B cell (primary cell): Measurements from ENCODE around the gene ARHGAP19. TPM values are rescaled to one million over a fixed set of nuclear protein-coding genes. Genes with fewer than 3 reads are reported as not detected.
A peak's percentile ranks its signal among the peaks of the same experiment; 100 is the strongest.

Source experiments
- ATAC-seq: fragments of 200-7000 bp; cut with Tn5 transposase; one replicate; pipeline ENCODE4 v1.10.0; 2021; ENCODE audit warnings: low read depth, mild to moderate bottlenecking, moderate number of reproducible peaks, moderate library complexity
- CTCF ChIA-PET: fragments of 350-600 bp; sonication (Branson Sonifier 250); formaldehyde crosslinking; loops from one replicate; lab custom pipeline; 2021; ENCODE audit warnings: antibody characterized with exemption, inconsistent platforms; lab: Charles Lee
- POLR2A ChIA-PET: fragments of 350-600 bp; sonication (Branson Sonifier 250); formaldehyde crosslinking; loops from one replicate; lab custom pipeline; 2021; ENCODE audit warnings: antibody characterized with exemption; lab: Charles Lee
- DNase-seq: peaks from one replicate; pipeline ENCODE4 v3.0.0; 2013
- H2AFZ ChIP-seq: 2 replicates; pipeline ENCODE4 v1.6.1; 2012; ENCODE audit warnings: mild to moderate bottlenecking, low read depth, low read length; ENCODE audit not compliant: insufficient read depth, poor library complexity, severe bottlenecking
- H3K27ac ChIP-seq, 2 donors: 1 replicate in 1 of 2; 2 replicates in 1 of 2; pipeline ENCODE4 v1.5.1; 2012 to 2013; ENCODE audit warnings: low read length in 2 of 2, mild to moderate bottlenecking in 2 of 2, moderate library complexity in 1 of 2
- H3K27me3 ChIP-seq, 4 experiments: fragments of 200-600 bp in 1 of 4; sonication (generic) in 1 of 4; replicated peaks in 1 of 4; 1 replicate in 2 of 4; 2 replicates in 2 of 4; pipeline versions ENCODE4 v1.6.1 to v1.7.0; 2013 to 2016; ENCODE audit warnings: low read length in 3 of 4, mild to moderate bottlenecking in 2 of 4, mixed read lengths in 1 of 4, moderate library complexity in 1 of 4; ENCODE audit not compliant: insufficient read depth in 4 of 4, control insufficient read depth in 3 of 4; ENCODE audit errors: control extremely low read depth in 1 of 4
- H3K36me3 ChIP-seq, 2 experiments: replicated peaks in 1 of 2; 1 replicate in 1 of 2; 2 replicates in 1 of 2; pipeline versions ENCODE4 v1.6.1 to v1.7.1; 2013; ENCODE audit warnings: low read length in 1 of 2; ENCODE audit not compliant: insufficient read depth in 2 of 2, control insufficient read depth in 1 of 2; ENCODE audit errors: control extremely low read depth in 1 of 2, extremely low read depth in 1 of 2
- H3K4me1 ChIP-seq, 2 donors: fragments of 200-600 bp in 1 of 2; sonication (generic) in 1 of 2; 1 replicate in 1 of 2; 2 replicates in 1 of 2; pipeline versions ENCODE4 v1.5.1 to v1.6.1; 2013 to 2017; ENCODE audit warnings: low read length in 2 of 2; ENCODE audit not compliant: control insufficient read depth in 2 of 2, insufficient read depth in 2 of 2
- H3K4me2 ChIP-seq: replicated peaks from 2 replicates; pipeline ENCODE3; 2012; ENCODE audit warnings: mild to moderate bottlenecking, low read depth, low read length; ENCODE audit not compliant: poor library complexity, severe bottlenecking
- H3K4me3 ChIP-seq, 5 experiments: fragments of 200-600 bp in 1 of 5; sonication (generic) in 1 of 5; 1 replicate in 3 of 5; 2 replicates in 2 of 5; pipeline versions ENCODE4 v1.5.1 to v1.7.0; 2011 to 2016; ENCODE audit warnings: low read length in 4 of 5, mild to moderate bottlenecking in 4 of 5, low read depth in 2 of 5, control low read depth in 1 of 5, moderate library complexity in 1 of 5; ENCODE audit not compliant: insufficient read depth in 1 of 5; ENCODE audit errors: control extremely low read depth in 1 of 5, extremely low read depth in 1 of 5
- H3K79me2 ChIP-seq: fragments of 200-600 bp; sonication (generic); one replicate; pipeline ENCODE4 v1.6.0; 2016; ENCODE audit warnings: low read length; ENCODE audit not compliant: control insufficient read depth, insufficient read depth
- H3K9ac ChIP-seq: fragments of 200-600 bp; sonication (generic); 2 replicates; pipeline ENCODE4 v1.6.1; 2017; ENCODE audit warnings: mild to moderate bottlenecking, low read length, moderate library complexity
- H3K9me3 ChIP-seq, 3 donors: one replicate each; pipeline versions ENCODE4 v1.6.1 to v1.7.1; 2013; ENCODE audit warnings: low read length in 2 of 3; ENCODE audit not compliant: control insufficient read depth in 2 of 3, insufficient read depth in 1 of 3; ENCODE audit errors: control extremely low read depth in 1 of 3
- H4K20me1 ChIP-seq: 2 replicates; pipeline ENCODE4 v1.6.0; 2012; ENCODE audit warnings: mild to moderate bottlenecking, low read length; ENCODE audit not compliant: insufficient read depth, control insufficient read depth, poor library complexity, severe bottlenecking
- H3K27ac Mint-ChIP-seq: one replicate; pipeline ENCODE4 v1.8.0; 2021; ENCODE audit warnings: mixed read lengths
- H3K27me3 Mint-ChIP-seq: one replicate; pipeline ENCODE4 v1.8.0; 2021; ENCODE audit warnings: mixed read lengths
- H3K4me1 Mint-ChIP-seq: one replicate; pipeline ENCODE4 v1.8.0; 2021; ENCODE audit warnings: mixed read lengths
- H3K4me3 Mint-ChIP-seq: one replicate; pipeline ENCODE4 v1.8.0; 2021; ENCODE audit warnings: mixed read lengths
- H3K9me3 Mint-ChIP-seq: one replicate; pipeline ENCODE4 v1.8.0; 2022; ENCODE audit warnings: mixed read lengths; ENCODE audit not compliant: insufficient read depth
- CTCF ChIP-seq: fragments of 200-600 bp; IDR thresholded peaks from one replicate; pipeline ENCODE4 v1.8.0; 2022; ENCODE audit warnings: antibody characterized with exemption, mild to moderate bottlenecking
- EZH2 ChIP-seq: IDR thresholded peaks from 2 replicates; pipeline ENCODE4 v1.6.1; 2012; ENCODE audit warnings: borderline replicate concordance, low read depth, mild to moderate bottlenecking, moderate library complexity, low read length; ENCODE audit not compliant: insufficient read depth, poor library complexity, severe bottlenecking
- WGBS: methylation state at CpG from one replicate; pipeline ENCODE4 v1.1.5; 2013; ENCODE audit warnings: missing lambda C conversion rate; ENCODE audit not compliant: insufficient coverage; 5-methylcytosine and 5-hydroxymethylcytosine counted together
- intact Hi-C: fragments of 100-400 bp; cut with micrococcal nuclease; formaldehyde crosslinking; loops from one replicate; pipeline ENCODE4 v1.10.0; 2022
- polyA plus RNA-seq: library from polyadenylated mRNA; depleted of rRNA; stranded (reverse); fragments of >200 nt; gene quantifications from 2 replicates; pipeline ENCODE4 v1.2.3, GENCODE V29; 2012
- total RNA-seq, 2 donors: library from RNA; stranded (reverse); fragments of 120-200 nt in 1 of 2; gene quantifications; 1 replicate in 1 of 2; 2 replicates in 1 of 2; pipeline versions ENCODE4 v1.2.3 to v1.2.4, GENCODE V29; 2013 to 2022

Gene ARHGAP19
- total and polyA plus RNA-seq, 2 donors (not counting 1 experiment from before 2014, with no cell fraction given) = 6.4 to 22.5 TPM

- Histone ChIP-seq H3K4me3 (no peak overlapping the region), H3K36me3 (peaks cover 2 to 25% of the 10 kb centered on the region in 2 experiments), H4K20me1 (no peaks in the 10 kb centered on the region), H3K4me2 (no peak overlapping the region), H2AFZ (no peak overlapping the region), H3K79me2 (no peaks in the 10 kb centered on the region), H3K27ac (no peak overlapping the region), H3K9ac (no peak overlapping the region), H3K9me3 (no peaks in the 10 kb centered on the region), H3K4me1 (peaks cover 0 to 3% of the 10 kb centered on the region in 2 donors), H3K27me3 (no peaks in the 10 kb centered on the region)
- H3K9me3 Mint-ChIP-seq = no peaks in the 10 kb centered on the region
- ATAC-seq (no peak), DNase-seq (no peak)
- TF ChIP-seq EZH2 (no peak), CTCF (no peak)
- ChIA-PET CTCF (interaction anchor here (1.5 kb wide), 1 partner anchor 22 kb away, joined by 4 read pairs; no protein-coding TSS in a partner anchor), POLR2A (no interaction called here)
- no CpG with 5 or more reads among the region's 1 CpG for WGBS
- intact Hi-C loops = no loop called here
- no peak overlapping the region for H3K27ac Mint-ChIP-seq
- H3K27me3 Mint-ChIP-seq = no peaks in the 10 kb centered on the region
- peaks cover 9% of the 10 kb centered on the region for H3K4me1 Mint-ChIP-seq
- no peak overlapping the region for H3K4me3 Mint-ChIP-seq
Measured at GRCh38 chr10:97256356-97256755, 36.1 kb downstream of the ARHGAP19 start.

GRCh38 chr10:97255512-97256293 lies 36.7 kb downstream of the ARHGAP19 start:
- H3K4me3 Mint-ChIP-seq = no peak overlapping the region
- no peak overlapping the region for H3K27ac ChIP-seq
- CTCF ChIA-PET = interaction anchor here (1.5 kb wide), 1 partner anchor 23 kb away, joined by 4 read pairs; no protein-coding TSS in a partner anchor
- peak overlapping the region; percentile 5 for H3K27ac Mint-ChIP-seq
- H3K79me2 ChIP-seq = no peaks in the 10 kb centered on the region
- no peaks in the 10 kb centered on the region for H4K20me1 ChIP-seq
- no peak for DNase-seq
- H2AFZ ChIP-seq = no peak overlapping the region
- POLR2A ChIA-PET = no interaction called here
- intact Hi-C loops = no loop called here
- no peak for TF ChIP-seq CTCF
- no peak for TF ChIP-seq EZH2
- peaks cover 0 to 3% of the 10 kb centered on the region in 2 donors for H3K4me1 ChIP-seq
- 100% methylated on average over 1 of the region's 5 CpGs for WGBS
- no peak for ATAC-seq
- H3K36me3 ChIP-seq = peaks cover 2 to 25% of the 10 kb centered on the region in 2 experiments
- H3K27me3 ChIP-seq = no peaks in the 10 kb centered on the region
- no peak overlapping the region for H3K9ac ChIP-seq
- no peaks in the 10 kb centered on the region for H3K9me3 ChIP-seq
- H3K4me1 Mint-ChIP-seq = peaks cover 9% of the 10 kb centered on the region
- no peaks in the 10 kb centered on the region for H3K27me3 Mint-ChIP-seq
- H3K4me2 ChIP-seq = no peak overlapping the region
- no peaks in the 10 kb centered on the region for H3K9me3 Mint-ChIP-seq
- H3K4me3 ChIP-seq = no peak overlapping the region
